HCT116 (cell line): ENCODE measurements around the gene CSGALNACT2. TPM values are rescaled to one million over a fixed set of nuclear protein-coding genes. Genes with fewer than 3 reads are reported as not detected.

Source experiments
- ATAC-seq: fragments of 200-7000 bp; cut with Tn5 transposase; 2 replicates; pipeline ENCODE4 v1.9.1; 2020; ENCODE audit warnings: mild to moderate bottlenecking, moderate library complexity
- BruUV-seq: library from RNA; stranded (reverse); fragments of 400-500 nt; replicated peaks from 2 replicates; lab custom pipeline; 2021; lab: Mats Ljungman, UMichigan
- CTCF ChIA-PET: fragments of 300-600 bp; sonication (Branson Sonifier 250); formaldehyde crosslinking; loops from one replicate; lab custom pipeline; 2021; ENCODE audit warnings: antibody characterized with exemption; lab: Charles Lee
- POLR2A ChIA-PET: fragments of 300-600, 350-600 bp; sonication (Branson Sonifier 250); formaldehyde crosslinking; loops from one replicate; lab custom pipeline; 2021; ENCODE audit warnings: antibody characterized with exemption; lab: Charles Lee
- RAD21 ChIA-PET, 2 experiments: fragments of 300-600 bp; sonication (Branson Sonifier 250); formaldehyde crosslinking; loops; one replicate each; lab custom pipeline; 2023; ENCODE audit warnings: low total read pairs in 2 of 2; ENCODE audit not compliant: uncharacterized antibody in 2 of 2, unreplicated experiment in 2 of 2, low non-redundant PET in 1 of 2; lab: Charles Lee
- DNase-seq: peaks from one replicate; pipeline ENCODE4 v3.0.0-alpha.2; 2010; ENCODE audit warnings: low read depth, low spot score
- H2AFZ ChIP-seq: fragments of 200-600 bp; shearing (Covaris generic), sonication (generic); 2 replicates; pipeline ENCODE4 v1.6.1; 2017; ENCODE audit warnings: low read depth, mixed run types, mixed read lengths, antibody characterized with exemption, low read length; ENCODE audit not compliant: poor library complexity, severe bottlenecking
- H3K27ac ChIP-seq: 2 replicates; pipeline ENCODE4 v1.5.1; 2012; ENCODE audit warnings: low read depth, low read length
- H3K27me3 ChIP-seq: fragments of 200-600 bp; sonication (generic); 2 replicates; pipeline ENCODE4 v1.6.1; 2016; ENCODE audit warnings: mixed run types, low read length, mixed read lengths; ENCODE audit not compliant: insufficient read depth
- H3K36me3 ChIP-seq, 2 experiments: fragments of 200-500 bp in 1 of 2; fragments of 200-600 bp in 1 of 2; sonication (Bioruptor generic) in 1 of 2; sonication (generic) in 1 of 2; 2 replicates each; pipeline versions ENCODE4 v1.5.1 to v1.6.1; 2014 to 2016; ENCODE audit warnings: low read length in 2 of 2, inconsistent platforms in 1 of 2, mixed read lengths in 1 of 2, mixed run types in 1 of 2; ENCODE audit not compliant: insufficient read depth in 2 of 2, control insufficient read depth in 1 of 2
- H3K4me1 ChIP-seq, 2 experiments: fragments of 200-600 bp in 1 of 2; sonication (generic) in 1 of 2; 2 replicates each; pipeline versions ENCODE4 v1.5.1 to v1.6.1; 2012 to 2017; ENCODE audit warnings: low read length in 2 of 2, inconsistent platforms in 1 of 2, mild to moderate bottlenecking in 1 of 2, mixed read lengths in 1 of 2, mixed run types in 1 of 2, moderate library complexity in 1 of 2; ENCODE audit not compliant: insufficient read depth in 2 of 2, control insufficient read depth in 1 of 2
- H3K4me2 ChIP-seq: fragments of 200-600 bp; sonication (generic); 2 replicates; pipeline ENCODE4 v1.6.1; 2017; ENCODE audit warnings: mixed run types, low read length, mixed read lengths
- H3K4me3 ChIP-seq, 2 experiments: fragments of 200-600 bp in 1 of 2; sonication (generic) in 1 of 2; replicated peaks in 1 of 2; 2 replicates each; pipeline ENCODE4 v1.5.1; 2011 to 2016; ENCODE audit warnings: low read length in 2 of 2, control low read depth in 1 of 2, low read depth in 1 of 2, mild to moderate bottlenecking in 1 of 2, mixed read lengths in 1 of 2, mixed run types in 1 of 2
- H3K79me2 ChIP-seq: fragments of 200-600 bp; sonication (generic); 2 replicates; pipeline ENCODE4 v1.6.1; 2017; ENCODE audit warnings: mild to moderate bottlenecking, mixed run types, low read length, moderate library complexity, mixed read lengths; ENCODE audit not compliant: insufficient read depth
- H3K9ac ChIP-seq: fragments of 200-600 bp; sonication (generic); 2 replicates; pipeline ENCODE4 v1.6.1; 2016; ENCODE audit warnings: low read length, mixed read lengths
- H3K9me2 ChIP-seq: fragments of 200-600 bp; sonication (generic), shearing (Covaris generic); 2 replicates; pipeline ENCODE4 v1.6.1; 2017; ENCODE audit warnings: mixed run types, mild to moderate bottlenecking, moderate library complexity; ENCODE audit not compliant: insufficient read depth
- H3K9me3 ChIP-seq, 2 experiments: fragments of 200-500 bp in 1 of 2; fragments of 200-600 bp in 1 of 2; sonication (Bioruptor generic) in 1 of 2; sonication (generic) in 1 of 2; 2 replicates each; pipeline ENCODE4 v1.6.1; 2014 to 2017; ENCODE audit warnings: low read length in 2 of 2, mixed read lengths in 2 of 2, inconsistent platforms in 1 of 2, low read depth in 1 of 2, mild to moderate bottlenecking in 1 of 2, mixed run types in 1 of 2, moderate library complexity in 1 of 2; ENCODE audit not compliant: control insufficient read depth in 1 of 2, insufficient read depth in 1 of 2
- H4K20me1 ChIP-seq: fragments of 200-600 bp; sonication (generic), shearing (Covaris generic); 2 replicates; pipeline ENCODE4 v1.6.1; 2017; ENCODE audit warnings: mixed run types, mild to moderate bottlenecking, moderate library complexity; ENCODE audit not compliant: insufficient read depth
- ATF3 ChIP-seq: IDR thresholded peaks from 2 replicates; pipeline ENCODE4 v1.6.1; 2012
- EGR1 ChIP-seq: IDR thresholded peaks from 2 replicates; pipeline ENCODE4 v1.6.1; 2012; ENCODE audit warnings: low read depth
- EZH2 ChIP-seq: fragments of 200-600 bp; sonication (generic); IDR thresholded peaks from 2 replicates; pipeline ENCODE4 v1.6.1; 2017; ENCODE audit warnings: antibody characterized with exemption, mixed run types
- FOSL1 ChIP-seq: IDR thresholded peaks from 2 replicates; pipeline ENCODE4 v1.6.1; 2012; ENCODE audit warnings: low read depth
- JUND ChIP-seq: IDR thresholded peaks from 2 replicates; pipeline ENCODE4 v1.6.1; 2012
- RAD21 ChIP-seq: IDR thresholded peaks from 2 replicates; pipeline ENCODE4 v1.6.1; 2012; ENCODE audit warnings: low read depth, mild to moderate bottlenecking
- REST ChIP-seq: IDR thresholded peaks from 2 replicates; pipeline ENCODE4 v1.6.1; 2012; ENCODE audit warnings: low read depth
- SRF ChIP-seq: IDR thresholded peaks from 2 replicates; pipeline ENCODE4 v1.6.1; 2012; ENCODE audit warnings: low read depth
- TCF7L2 ChIP-seq: IDR thresholded peaks from 2 replicates; pipeline ENCODE4 v1.7.0; 2011; ENCODE audit warnings: borderline replicate concordance, inconsistent platforms; ENCODE audit not compliant: insufficient read depth, insufficient read length; ENCODE audit errors: extremely low read depth
- YY1 ChIP-seq: IDR thresholded peaks from 2 replicates; pipeline ENCODE4 v1.6.1; 2011; ENCODE audit warnings: low read length, low read depth, moderate library complexity, mild to moderate bottlenecking; ENCODE audit not compliant: insufficient replicate concordance; ENCODE audit errors: extremely low read depth
- ZNF274 ChIP-seq: fragments of 200-500 bp; sonication (Bioruptor generic); IDR thresholded peaks from 2 replicates; pipeline ENCODE4 v1.6.1; 2014; ENCODE audit warnings: mild to moderate bottlenecking, low read depth, low read length, inconsistent platforms
- intact Hi-C: fragments of 100-400 bp; cut with micrococcal nuclease; formaldehyde crosslinking; loops from 2 replicates; pipeline ENCODE4 v1.10.0; 2022
- total RNA-seq: library from RNA; stranded (reverse); gene quantifications from one replicate; pipeline ENCODE4 v1.2.1, GENCODE V29; 2021; ENCODE audit not compliant: unreplicated experiment

The CSGALNACT2 gene
- total RNA-seq, 1 experiment from 2014 or later = 9.9 TPM

GRCh38 chr10:43111101-43111500 lies 27.1 kb upstream of the CSGALNACT2 start:
- H3K9me2 ChIP-seq = no peaks in the 10 kb centered on the region
- H3K9ac ChIP-seq = no peak overlapping the region
- H3K79me2 ChIP-seq = no peaks in the 10 kb centered on the region
- BruUV-seq = no TSS peak
- H3K36me3 ChIP-seq = no peaks in the 10 kb centered on the region
- POLR2A ChIA-PET = no interaction called here
- RAD21 ChIA-PET = no interaction called here
- ATAC-seq (no peak), DNase-seq (no peak)
- CTCF ChIA-PET = no interaction called here
- no peaks in the 10 kb centered on the region for H3K27me3 ChIP-seq
- H2AFZ ChIP-seq = no peak overlapping the region
- no peaks in the 10 kb centered on the region for H3K4me1 ChIP-seq
- TF ChIP-seq JUND (no peak), YY1 (no peak), EZH2 (no peak), EGR1 (no peak), SRF (no peak), FOSL1 (no peak), TCF7L2 (no peak), REST (no peak), RAD21 (no peak), ZNF274 (no peak), ATF3 (no peak)
- intact Hi-C loops = no loop called here
- no peaks in the 10 kb centered on the region for H4K20me1 ChIP-seq
- H3K9me3 ChIP-seq = no peaks in the 10 kb centered on the region
- no peak overlapping the region for H3K4me2 ChIP-seq
- no peak overlapping the region for H3K27ac ChIP-seq
- H3K4me3 ChIP-seq = no peak overlapping the region
